Renal cortical epithelial cell (primary cell): ENCODE results near the gene PRC1. TPM values are rescaled to one million over a fixed set of nuclear protein-coding genes. Genes with fewer than 3 reads are reported as not detected.

ENCODE experiments used
- DNase-seq: peaks from one replicate; pipeline ENCODE4 v3.0.0-alpha.2; 2011; ENCODE audit warnings: low read depth
- total RNA-seq: library from RNA; depleted of rRNA; stranded (reverse); fragments of >200 nt; gene quantifications from 2 replicates; pipeline ENCODE4 v1.2.3, GENCODE V29; 2014

Gene PRC1
- total RNA-seq, 1 donor from 2014 or later = 18.4 TPM

GRCh38 chr15:90990446-90990845 is 3.9 kb downstream of the PRC1 start:
- DNase-seq = no peak

GRCh38 chr15:90989040-90989768 is 5.1 kb downstream of the PRC1 start:
- no peak for DNase-seq

GRCh38 chr15:90988296-90988695 is 6.0 kb downstream of the PRC1 start:
- no peak for DNase-seq

- DNase-seq = no peak
These were observed 6.7 kb downstream of the PRC1 start for GRCh38 chr15:90987561-90988141.

- DNase-seq = no peak
These were observed 7.4 kb downstream of the PRC1 start for GRCh38 chr15:90986790-90987507.

GRCh38 chr15:90982135-90982534 is 12.2 kb downstream of the PRC1 start:
- no peak for DNase-seq

- DNase-seq = no peak
These were observed 12.7 kb downstream of the PRC1 start for GRCh38 chr15:90981681-90982080.

- DNase-seq = no peak
These were observed 14.8 kb downstream of the PRC1 start for GRCh38 chr15:90979582-90979981.

- DNase-seq = no peak
These were observed 20.1 kb downstream of the PRC1 start for GRCh38 chr15:90974216-90974615.

GRCh38 chr15:90972133-90972532 is 22.2 kb downstream of the PRC1 start:
- no peak for DNase-seq

- no peak for DNase-seq
These were observed 24.1 kb downstream of the PRC1 start for GRCh38 chr15:90970274-90970673.

GRCh38 chr15:90968434-90968833 is 25.9 kb downstream of the PRC1 start:
- DNase-seq = no peak

GRCh38 chr15:90967206-90967605 is 27.1 kb downstream of the PRC1 start:
- DNase-seq = no peak

- DNase-seq = no peak
These were observed 28.1 kb downstream of the PRC1 start for GRCh38 chr15:90966262-90966661.

- DNase-seq = no peak
These were observed 32.3 kb downstream of the PRC1 start for GRCh38 chr15:90962021-90962420.

- no peak for DNase-seq
These were observed 33.8 kb downstream of the PRC1 start for GRCh38 chr15:90960298-90961091.

- no peak for DNase-seq
These were observed 34.4 kb downstream of the PRC1 start for GRCh38 chr15:90959894-90960293.

- DNase-seq = no peak
These were observed 35.2 kb downstream of the PRC1 start for GRCh38 chr15:90959028-90959595.

- no peak for DNase-seq
These were observed 36.5 kb downstream of the PRC1 start for GRCh38 chr15:90957791-90958190.

GRCh38 chr15:90957031-90957790 is 37.1 kb downstream of the PRC1 start:
- no peak for DNase-seq
